Tibial nerve (tissue), 4 donors: Measurements from ENCODE around the gene HSPB1.

ENCODE experiments used
- EP300 ChIP-seq, 2 donors: sonication (generic); formaldehyde crosslinking; IDR thresholded peaks; one replicate each; pipeline ENCODE4 v1.6.1; 2017; ENCODE audit warnings: antibody characterized with exemption in 2 of 2, mild to moderate bottlenecking in 1 of 2
- POLR2A ChIP-seq, 2 donors: fragments of 450-650 bp; IDR thresholded peaks; one replicate each; pipeline ENCODE4 v1.6.1; 2017; ENCODE audit warnings: antibody characterized with exemption in 2 of 2, mild to moderate bottlenecking in 2 of 2, moderate library complexity in 2 of 2
- TF ChIP-seq, protein P1 (sequence below), 5 experiments: fragments of 200-600 bp in 3 of 5; fragments of 450-650 bp in 2 of 5; sonication (generic) in 3 of 5; IDR thresholded peaks; one replicate each; pipeline ENCODE4 v1.5.1; 2016 to 2019; ENCODE audit warnings: antibody characterized with exemption in 5 of 5, mild to moderate bottlenecking in 3 of 5, moderate library complexity in 2 of 5

DNA sequence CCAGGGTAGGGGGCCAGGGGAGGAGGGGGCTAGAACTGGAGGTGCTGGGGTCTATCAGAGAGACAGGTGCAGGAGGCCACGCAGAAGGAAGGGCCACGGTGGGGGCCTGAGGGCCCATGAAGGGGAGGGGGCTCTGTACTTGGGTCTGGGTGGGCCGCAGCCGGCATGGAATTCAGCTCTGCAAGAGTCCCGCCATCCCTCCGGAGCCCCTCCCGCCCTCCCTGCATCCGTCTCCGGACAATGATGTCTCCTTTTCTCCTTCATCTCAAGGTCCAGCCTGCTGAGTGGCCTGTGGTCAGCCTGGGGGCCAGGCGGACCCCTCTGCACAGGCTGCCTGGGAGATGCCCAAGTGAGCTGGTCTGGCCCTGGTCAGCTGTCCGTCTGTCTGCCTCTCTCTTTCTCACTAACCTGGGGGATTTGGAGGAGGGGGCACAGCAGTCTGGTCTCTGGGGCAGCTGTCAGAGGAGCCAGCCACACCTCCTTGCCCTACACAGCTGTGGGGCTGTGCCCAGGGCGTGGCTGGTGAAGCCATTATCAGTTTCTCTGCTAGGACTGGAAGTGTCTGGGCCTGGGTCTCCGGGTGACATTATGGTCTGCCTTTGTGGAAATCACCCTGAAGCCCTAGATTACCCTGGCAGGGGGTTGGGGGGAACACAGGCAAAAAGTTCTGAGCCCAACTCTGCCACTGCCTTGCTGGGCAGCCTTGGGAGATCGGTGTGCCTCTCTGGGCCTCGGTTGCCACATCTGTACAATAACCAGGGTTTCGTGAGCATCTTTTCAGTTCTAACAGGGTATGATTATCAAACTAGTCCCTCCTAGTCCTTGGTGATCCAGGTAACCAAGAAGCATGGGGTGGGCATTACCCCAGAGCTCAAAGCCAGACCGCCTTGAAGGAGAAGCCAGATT lies 19.0 kb upstream of the HSPB1 start:
- TF ChIP-seq POLR2A (IDR thresholded peaks at IDR 0.05) (no peak), EP300 (IDR thresholded peaks at IDR 0.05) (no peak)
- TF ChIP-seq, protein P1, sequence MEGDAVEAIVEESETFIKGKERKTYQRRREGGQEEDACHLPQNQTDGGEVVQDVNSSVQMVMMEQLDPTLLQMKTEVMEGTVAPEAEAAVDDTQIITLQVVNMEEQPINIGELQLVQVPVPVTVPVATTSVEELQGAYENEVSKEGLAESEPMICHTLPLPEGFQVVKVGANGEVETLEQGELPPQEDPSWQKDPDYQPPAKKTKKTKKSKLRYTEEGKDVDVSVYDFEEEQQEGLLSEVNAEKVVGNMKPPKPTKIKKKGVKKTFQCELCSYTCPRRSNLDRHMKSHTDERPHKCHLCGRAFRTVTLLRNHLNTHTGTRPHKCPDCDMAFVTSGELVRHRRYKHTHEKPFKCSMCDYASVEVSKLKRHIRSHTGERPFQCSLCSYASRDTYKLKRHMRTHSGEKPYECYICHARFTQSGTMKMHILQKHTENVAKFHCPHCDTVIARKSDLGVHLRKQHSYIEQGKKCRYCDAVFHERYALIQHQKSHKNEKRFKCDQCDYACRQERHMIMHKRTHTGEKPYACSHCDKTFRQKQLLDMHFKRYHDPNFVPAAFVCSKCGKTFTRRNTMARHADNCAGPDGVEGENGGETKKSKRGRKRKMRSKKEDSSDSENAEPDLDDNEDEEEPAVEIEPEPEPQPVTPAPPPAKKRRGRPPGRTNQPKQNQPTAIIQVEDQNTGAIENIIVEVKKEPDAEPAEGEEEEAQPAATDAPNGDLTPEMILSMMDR (IDR thresholded peaks at IDR 0.05) = no peak
